ENCODE measurements around the gene PTPRM.

DNA sequence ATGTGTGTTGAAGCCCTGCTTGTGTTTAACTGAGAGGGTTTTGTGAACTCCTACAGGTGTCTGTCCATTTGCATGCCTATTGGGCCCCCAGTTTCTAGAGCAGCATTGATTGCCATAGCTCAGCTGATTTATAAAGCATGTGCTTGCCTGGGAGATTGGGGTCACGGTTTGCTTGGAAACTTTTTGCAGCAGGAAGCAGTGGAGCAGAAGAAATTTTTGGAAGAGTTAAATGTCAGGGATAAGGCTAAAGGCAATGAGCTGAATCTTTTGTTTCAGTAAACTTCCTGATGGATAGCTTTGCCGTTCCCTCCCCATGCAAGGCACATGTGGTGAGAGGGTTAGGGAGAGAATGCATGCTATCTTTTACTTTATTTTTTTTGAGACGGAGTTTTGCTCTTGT lies 102.2 kb downstream of the PTPRM start:
- TF ChIP-seq, protein P1, sequence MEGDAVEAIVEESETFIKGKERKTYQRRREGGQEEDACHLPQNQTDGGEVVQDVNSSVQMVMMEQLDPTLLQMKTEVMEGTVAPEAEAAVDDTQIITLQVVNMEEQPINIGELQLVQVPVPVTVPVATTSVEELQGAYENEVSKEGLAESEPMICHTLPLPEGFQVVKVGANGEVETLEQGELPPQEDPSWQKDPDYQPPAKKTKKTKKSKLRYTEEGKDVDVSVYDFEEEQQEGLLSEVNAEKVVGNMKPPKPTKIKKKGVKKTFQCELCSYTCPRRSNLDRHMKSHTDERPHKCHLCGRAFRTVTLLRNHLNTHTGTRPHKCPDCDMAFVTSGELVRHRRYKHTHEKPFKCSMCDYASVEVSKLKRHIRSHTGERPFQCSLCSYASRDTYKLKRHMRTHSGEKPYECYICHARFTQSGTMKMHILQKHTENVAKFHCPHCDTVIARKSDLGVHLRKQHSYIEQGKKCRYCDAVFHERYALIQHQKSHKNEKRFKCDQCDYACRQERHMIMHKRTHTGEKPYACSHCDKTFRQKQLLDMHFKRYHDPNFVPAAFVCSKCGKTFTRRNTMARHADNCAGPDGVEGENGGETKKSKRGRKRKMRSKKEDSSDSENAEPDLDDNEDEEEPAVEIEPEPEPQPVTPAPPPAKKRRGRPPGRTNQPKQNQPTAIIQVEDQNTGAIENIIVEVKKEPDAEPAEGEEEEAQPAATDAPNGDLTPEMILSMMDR (IDR thresholded peaks at IDR 0.05), result no peak
- TF ChIP-seq, protein P2, sequence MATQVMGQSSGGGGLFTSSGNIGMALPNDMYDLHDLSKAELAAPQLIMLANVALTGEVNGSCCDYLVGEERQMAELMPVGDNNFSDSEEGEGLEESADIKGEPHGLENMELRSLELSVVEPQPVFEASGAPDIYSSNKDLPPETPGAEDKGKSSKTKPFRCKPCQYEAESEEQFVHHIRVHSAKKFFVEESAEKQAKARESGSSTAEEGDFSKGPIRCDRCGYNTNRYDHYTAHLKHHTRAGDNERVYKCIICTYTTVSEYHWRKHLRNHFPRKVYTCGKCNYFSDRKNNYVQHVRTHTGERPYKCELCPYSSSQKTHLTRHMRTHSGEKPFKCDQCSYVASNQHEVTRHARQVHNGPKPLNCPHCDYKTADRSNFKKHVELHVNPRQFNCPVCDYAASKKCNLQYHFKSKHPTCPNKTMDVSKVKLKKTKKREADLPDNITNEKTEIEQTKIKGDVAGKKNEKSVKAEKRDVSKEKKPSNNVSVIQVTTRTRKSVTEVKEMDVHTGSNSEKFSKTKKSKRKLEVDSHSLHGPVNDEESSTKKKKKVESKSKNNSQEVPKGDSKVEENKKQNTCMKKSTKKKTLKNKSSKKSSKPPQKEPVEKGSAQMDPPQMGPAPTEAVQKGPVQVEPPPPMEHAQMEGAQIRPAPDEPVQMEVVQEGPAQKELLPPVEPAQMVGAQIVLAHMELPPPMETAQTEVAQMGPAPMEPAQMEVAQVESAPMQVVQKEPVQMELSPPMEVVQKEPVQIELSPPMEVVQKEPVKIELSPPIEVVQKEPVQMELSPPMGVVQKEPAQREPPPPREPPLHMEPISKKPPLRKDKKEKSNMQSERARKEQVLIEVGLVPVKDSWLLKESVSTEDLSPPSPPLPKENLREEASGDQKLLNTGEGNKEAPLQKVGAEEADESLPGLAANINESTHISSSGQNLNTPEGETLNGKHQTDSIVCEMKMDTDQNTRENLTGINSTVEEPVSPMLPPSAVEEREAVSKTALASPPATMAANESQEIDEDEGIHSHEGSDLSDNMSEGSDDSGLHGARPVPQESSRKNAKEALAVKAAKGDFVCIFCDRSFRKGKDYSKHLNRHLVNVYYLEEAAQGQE (IDR thresholded peaks at IDR 0.05), result no peak
- TF ChIP-seq POLR2A (IDR thresholded peaks at IDR 0.05; ENCODE audit: low read length) (no peak), CEBPB (IDR thresholded peaks at IDR 0.05) (no peak), RAD21 (conservative IDR thresholded peaks at IDR 0.05 in 1 of 2, IDR thresholded peaks at IDR 0.05 in 1 of 2) (no peak), RCOR1 (IDR thresholded peaks at IDR 0.05; ENCODE audit: low read depth, low read length) (no peak), HOXA7 (CRISPR knock-in tag; IDR thresholded peaks at IDR 0.05) (no peak), CHD4 (IDR thresholded peaks at IDR 0.05; ENCODE audit: borderline replicate concordance) (no peak), CBX2 (IDR thresholded peaks at IDR 0.05; ENCODE audit: borderline replicate concordance, low read depth) (no peak), TP53 (CRISPR knock-in tag; IDR thresholded peaks at IDR 0.05) (no peak)
- TF ChIP-seq, protein P3, sequence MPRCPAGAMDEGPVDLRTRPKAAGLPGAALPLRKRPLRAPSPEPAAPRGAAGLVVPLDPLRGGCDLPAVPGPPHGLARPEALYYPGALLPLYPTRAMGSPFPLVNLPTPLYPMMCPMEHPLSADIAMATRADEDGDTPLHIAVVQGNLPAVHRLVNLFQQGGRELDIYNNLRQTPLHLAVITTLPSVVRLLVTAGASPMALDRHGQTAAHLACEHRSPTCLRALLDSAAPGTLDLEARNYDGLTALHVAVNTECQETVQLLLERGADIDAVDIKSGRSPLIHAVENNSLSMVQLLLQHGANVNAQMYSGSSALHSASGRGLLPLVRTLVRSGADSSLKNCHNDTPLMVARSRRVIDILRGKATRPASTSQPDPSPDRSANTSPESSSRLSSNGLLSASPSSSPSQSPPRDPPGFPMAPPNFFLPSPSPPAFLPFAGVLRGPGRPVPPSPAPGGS (IDR thresholded peaks at IDR 0.05), result no peak
